DMS53 treated with DMSO at 0.1 percent for 48 hours (cell line): ENCODE data around the gene SNX3.
"Not testable (repeated sequence)": the region's sequence is repeated elsewhere in the genome, so short reads cannot be mapped to it uniquely, and the experiment has no call there.

Experiments used
- DNase-seq: peaks from one replicate; lab custom pipeline; 2025; ENCODE audit not compliant: unreplicated experiment; lab: John Stamatoyannopoulos, UW

Gene SNX3

GRCh38 chr6:108263371-108263770 is 2.5 kb upstream of the SNX3 start:
- no peak for DNase-seq

GRCh38 chr6:108260126-108260808 is 573 bp downstream of the SNX3 start:
- peak; percentile 2 for DNase-seq

GRCh38 chr6:108254433-108255410 is 6.1 kb downstream of the SNX3 start:
- no peak for DNase-seq

GRCh38 chr6:108253241-108253640 is 7.6 kb downstream of the SNX3 start:
- DNase-seq: no peak

- DNase-seq: no peak
Observed at GRCh38 chr6:108252055-108252454, 8.8 kb downstream of the SNX3 start.

- DNase-seq: no peak
Observed at GRCh38 chr6:108251252-108251651, 9.6 kb downstream of the SNX3 start.

GRCh38 chr6:108250240-108250866 is 10.5 kb downstream of the SNX3 start:
- DNase-seq: no peak

- DNase-seq: no peak
Observed at GRCh38 chr6:108247965-108248536, 12.8 kb downstream of the SNX3 start.

GRCh38 chr6:108245095-108245494 is 15.7 kb downstream of the SNX3 start:
- not testable (repeated sequence) for DNase-seq

- no peak for DNase-seq
Observed at GRCh38 chr6:108243836-108244235, 17.0 kb downstream of the SNX3 start.

- no peak for DNase-seq
Observed at GRCh38 chr6:108242721-108243120, 18.1 kb downstream of the SNX3 start.

- DNase-seq: no peak
Observed at GRCh38 chr6:108242259-108242658, 18.6 kb downstream of the SNX3 start.

- DNase-seq: no peak
Observed at GRCh38 chr6:108238322-108238721, 22.5 kb downstream of the SNX3 start.

- DNase-seq: no peak
Observed at GRCh38 chr6:108236791-108237190, 24.0 kb downstream of the SNX3 start.

- DNase-seq: no peak
Observed at GRCh38 chr6:108235127-108235526, 25.7 kb downstream of the SNX3 start.

- DNase-seq: no peak
Observed at GRCh38 chr6:108228416-108228815, 32.4 kb downstream of the SNX3 start.

- no peak for DNase-seq
Observed at GRCh38 chr6:108227290-108227689, 33.5 kb downstream of the SNX3 start.

GRCh38 chr6:108222504-108222903 is 38.3 kb downstream of the SNX3 start:
- no peak for DNase-seq

GRCh38 chr6:108222064-108222463 is 38.8 kb downstream of the SNX3 start:
- DNase-seq: no peak

- no peak for DNase-seq
Observed at GRCh38 chr6:108211671-108212070, 49.2 kb downstream of the SNX3 start.

- no peak for DNase-seq
Observed at GRCh38 chr6:108210556-108210955, 50.3 kb downstream of the SNX3 start.
